C4-2B (cell line): Measurements from ENCODE around the gene KCNIP4.

Source experiments
- H3K27ac ChIP-seq: fragments of 450-650 bp; 2 replicates; pipeline ENCODE4 v1.5.1; 2017
- ZFX ChIP-seq: fragments of 450-650 bp; IDR thresholded peaks from 2 replicates; pipeline ENCODE4 v1.6.1; 2017
- TF ChIP-seq, protein P1 (sequence below): fragments of 450-650 bp; conservative IDR thresholded peaks from 2 replicates; pipeline ENCODE4 v1.5.1; 2017; ENCODE audit warnings: mild to moderate bottlenecking

Gene KCNIP4

DNA sequence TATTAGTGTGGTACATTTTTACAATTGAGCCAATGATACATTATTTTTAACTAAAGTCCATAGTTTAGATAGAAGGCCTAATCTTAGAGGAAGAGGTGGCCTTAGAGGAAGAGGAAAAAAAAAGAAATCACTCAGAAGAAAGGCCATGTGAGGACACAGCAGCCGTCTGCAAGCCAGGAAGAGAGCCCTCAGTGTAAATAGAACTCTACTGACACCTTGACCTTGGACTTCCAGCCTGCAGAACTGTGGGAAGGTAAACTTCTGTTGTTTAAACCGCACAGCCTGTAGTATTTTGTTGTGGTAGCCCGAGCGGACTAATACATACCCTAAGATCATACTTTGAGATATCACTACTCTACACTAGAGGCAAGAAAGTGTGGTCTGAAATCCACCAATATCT, 5.1 kb upstream of the KCNIP4 start:
- no peak for TF ChIP-seq ZFX
- TF ChIP-seq, protein P1, sequence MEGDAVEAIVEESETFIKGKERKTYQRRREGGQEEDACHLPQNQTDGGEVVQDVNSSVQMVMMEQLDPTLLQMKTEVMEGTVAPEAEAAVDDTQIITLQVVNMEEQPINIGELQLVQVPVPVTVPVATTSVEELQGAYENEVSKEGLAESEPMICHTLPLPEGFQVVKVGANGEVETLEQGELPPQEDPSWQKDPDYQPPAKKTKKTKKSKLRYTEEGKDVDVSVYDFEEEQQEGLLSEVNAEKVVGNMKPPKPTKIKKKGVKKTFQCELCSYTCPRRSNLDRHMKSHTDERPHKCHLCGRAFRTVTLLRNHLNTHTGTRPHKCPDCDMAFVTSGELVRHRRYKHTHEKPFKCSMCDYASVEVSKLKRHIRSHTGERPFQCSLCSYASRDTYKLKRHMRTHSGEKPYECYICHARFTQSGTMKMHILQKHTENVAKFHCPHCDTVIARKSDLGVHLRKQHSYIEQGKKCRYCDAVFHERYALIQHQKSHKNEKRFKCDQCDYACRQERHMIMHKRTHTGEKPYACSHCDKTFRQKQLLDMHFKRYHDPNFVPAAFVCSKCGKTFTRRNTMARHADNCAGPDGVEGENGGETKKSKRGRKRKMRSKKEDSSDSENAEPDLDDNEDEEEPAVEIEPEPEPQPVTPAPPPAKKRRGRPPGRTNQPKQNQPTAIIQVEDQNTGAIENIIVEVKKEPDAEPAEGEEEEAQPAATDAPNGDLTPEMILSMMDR = no peak
- H3K27ac ChIP-seq = no peak overlapping the region

DNA sequence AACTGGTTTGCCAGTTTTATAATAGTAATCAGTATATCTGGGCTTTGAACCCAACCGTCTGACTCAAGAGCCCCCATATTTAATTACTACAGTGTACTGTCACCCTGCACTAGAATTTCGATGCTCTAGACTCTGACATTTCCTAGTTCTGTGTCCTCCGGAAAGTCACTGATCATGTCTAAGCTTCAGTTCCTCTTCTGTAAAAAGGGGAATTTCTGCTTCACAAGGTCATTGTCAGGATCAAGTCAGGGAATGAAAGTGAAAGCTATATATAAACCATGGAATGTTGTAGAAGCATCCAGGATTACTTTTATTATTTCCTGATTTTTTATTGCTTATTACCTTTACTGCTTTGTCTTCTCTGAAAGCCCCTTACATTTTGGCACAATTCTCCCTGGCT, 4.0 kb upstream of the KCNIP4 start:
- H3K27ac ChIP-seq = no peak overlapping the region
- TF ChIP-seq ZFX = no peak
- TF ChIP-seq, protein P1 = no peak

DNA sequence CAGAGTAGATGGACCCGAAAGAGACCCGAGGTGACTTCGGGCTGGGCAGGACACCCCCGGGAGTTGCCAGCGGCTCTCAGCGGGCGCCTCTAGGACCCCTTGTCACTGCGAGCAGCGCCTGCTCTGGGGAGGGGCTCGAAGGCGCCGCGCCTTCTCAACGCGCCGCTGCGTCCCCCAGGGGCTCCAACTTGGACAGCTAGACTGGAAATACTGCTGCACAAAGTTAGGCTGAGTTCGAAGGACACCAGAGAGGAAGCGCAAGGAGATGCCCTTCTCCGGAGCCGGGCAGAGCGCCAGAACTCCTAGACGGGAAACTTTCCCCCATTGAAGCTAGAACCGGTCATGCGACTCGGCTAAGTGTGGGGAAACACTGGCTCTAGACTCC, 493 bp upstream of the KCNIP4 start:
- TF ChIP-seq, protein P1 = no peak
- TF ChIP-seq ZFX = no peak
- no peak overlapping the region for H3K27ac ChIP-seq

DNA sequence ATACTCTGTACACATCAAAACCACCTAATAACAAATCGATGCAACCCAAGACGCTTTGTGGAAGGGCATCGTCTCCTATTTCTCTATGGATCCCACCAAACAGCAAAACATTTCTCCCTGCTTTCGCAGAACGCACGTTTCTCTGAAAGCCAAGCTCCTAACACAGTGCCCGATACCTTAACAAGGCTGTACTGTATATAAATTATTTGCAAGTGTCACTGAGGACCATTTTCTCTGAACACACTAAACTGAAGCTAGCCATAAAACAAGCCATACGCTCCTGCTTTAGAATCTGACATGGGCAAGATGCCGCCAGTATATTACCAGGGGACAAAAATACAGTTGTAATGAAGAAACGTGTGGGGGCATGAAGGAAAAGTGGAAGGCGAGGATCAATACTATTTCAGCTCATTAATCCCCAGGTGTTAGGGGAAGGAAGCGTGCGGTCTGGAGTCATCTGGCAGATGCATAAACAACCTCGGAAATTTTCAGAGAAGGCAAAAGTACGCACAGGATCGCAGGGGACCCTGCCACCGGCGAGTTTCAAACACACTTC, 703 bp downstream of the KCNIP4 start:
- TF ChIP-seq ZFX = no peak
- TF ChIP-seq, protein P1 = no peak
- no peak overlapping the region for H3K27ac ChIP-seq

DNA sequence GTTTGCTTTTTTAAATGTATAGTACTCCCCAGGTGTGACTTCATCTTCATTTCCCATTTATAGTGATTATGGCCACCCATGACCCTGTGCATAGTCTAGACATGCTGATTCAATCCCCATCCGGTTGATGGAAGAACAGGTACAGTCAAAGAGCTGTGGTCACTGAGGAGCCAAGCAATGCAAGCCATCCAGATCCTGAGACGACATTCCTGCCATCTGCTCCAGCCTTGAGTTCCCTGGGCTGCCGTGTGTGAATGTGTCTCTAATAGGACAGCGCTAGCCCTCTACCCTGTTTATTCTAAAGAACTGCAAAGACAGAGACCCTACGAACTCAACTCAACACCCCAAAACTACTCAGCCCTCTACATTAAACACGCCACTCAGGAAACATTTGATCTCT, 1.7 kb downstream of the KCNIP4 start:
- H3K27ac ChIP-seq = no peak overlapping the region
- TF ChIP-seq, protein P1 = no peak
- TF ChIP-seq ZFX = no peak

DNA sequence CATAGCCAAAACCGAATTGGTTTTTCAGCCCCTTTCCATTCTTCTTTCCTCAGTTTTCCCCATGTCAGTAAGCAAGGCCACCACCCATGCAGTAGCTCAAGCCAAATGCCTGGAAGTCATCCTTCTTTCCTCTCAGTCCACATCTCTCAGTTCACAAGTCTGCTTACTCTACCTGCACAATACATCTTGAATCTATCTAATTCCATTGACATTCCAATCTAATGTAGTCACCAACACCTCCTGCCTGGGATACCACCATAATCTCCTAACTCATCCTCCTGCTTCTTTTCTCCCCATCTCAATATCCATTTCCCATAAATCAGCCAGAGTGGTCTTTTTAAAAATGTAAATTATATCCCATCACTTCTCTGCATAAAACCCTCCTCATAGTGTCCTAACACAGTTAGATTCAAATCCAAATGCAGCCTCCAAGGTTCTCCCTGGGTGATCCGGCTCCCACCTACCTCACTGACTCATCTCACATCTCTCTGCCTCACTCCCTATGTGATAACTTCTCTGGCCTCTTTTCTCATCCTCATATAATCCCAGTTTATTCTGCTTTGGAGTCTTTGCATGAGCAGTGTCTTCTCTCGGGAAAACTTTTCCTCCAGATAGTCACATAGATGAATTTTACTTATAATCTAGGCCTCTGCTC, 26.9 kb downstream of the KCNIP4 start:
- H3K27ac ChIP-seq = no peak overlapping the region
- no peak for TF ChIP-seq ZFX
- TF ChIP-seq, protein P1 = no peak

DNA sequence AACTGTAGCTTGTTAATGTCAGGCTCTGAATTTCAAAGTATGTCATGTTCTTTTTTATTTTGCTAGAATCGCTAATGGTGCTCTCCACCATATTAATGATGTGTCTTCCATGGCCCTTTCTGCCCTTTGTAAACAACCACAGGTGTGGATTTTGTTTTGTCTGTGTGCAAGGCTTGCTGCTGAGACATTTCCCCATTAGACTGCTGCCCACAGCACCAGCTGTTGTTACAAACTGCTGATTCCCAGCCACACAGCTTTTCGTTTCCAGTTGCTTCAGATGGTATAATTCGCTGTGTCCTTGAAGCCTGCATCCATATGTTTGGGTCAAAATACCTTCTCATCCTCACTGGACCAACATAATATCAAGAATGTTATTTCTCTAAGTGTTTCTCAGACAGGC, 32.8 kb downstream of the KCNIP4 start:
- no peak overlapping the region for H3K27ac ChIP-seq
- TF ChIP-seq, protein P1 = no peak
- no peak for TF ChIP-seq ZFX
